Spleen (tissue), 7 donors: ENCODE data around the gene DCP1A.

ENCODE experiments used
- POLR2AphosphoS5 ChIP-seq, 3 donors: sonication (generic); formaldehyde crosslinking; IDR thresholded peaks; one replicate each; pipeline ENCODE4 v1.5.1; 2017; ENCODE audit warnings: antibody characterized with exemption in 3 of 3
- TF ChIP-seq, protein P1 (sequence below), 11 experiments: fragments of 200-600 bp in 7 of 11; fragments of 450-650 bp in 4 of 11; sonication (generic) in 4 of 11; IDR thresholded peaks in 8 of 11; conservative IDR thresholded peaks in 3 of 11; 1 replicate in 7 of 11; 2 replicates in 4 of 11; pipeline versions ENCODE4 v1.4.0 to v1.8.0; 2016 to 2021; ENCODE audit warnings: antibody characterized with exemption in 11 of 11, inconsistent platforms in 4 of 11, mild to moderate bottlenecking in 1 of 11
- donor health status: DM: no; HTN: no; CAD: no; lungs with moderate emphysema.
- donor health status: DM: no; HTN: no; CAD: no.
- donor health status: DM: no; HTN: no; CAD: no.

DNA sequence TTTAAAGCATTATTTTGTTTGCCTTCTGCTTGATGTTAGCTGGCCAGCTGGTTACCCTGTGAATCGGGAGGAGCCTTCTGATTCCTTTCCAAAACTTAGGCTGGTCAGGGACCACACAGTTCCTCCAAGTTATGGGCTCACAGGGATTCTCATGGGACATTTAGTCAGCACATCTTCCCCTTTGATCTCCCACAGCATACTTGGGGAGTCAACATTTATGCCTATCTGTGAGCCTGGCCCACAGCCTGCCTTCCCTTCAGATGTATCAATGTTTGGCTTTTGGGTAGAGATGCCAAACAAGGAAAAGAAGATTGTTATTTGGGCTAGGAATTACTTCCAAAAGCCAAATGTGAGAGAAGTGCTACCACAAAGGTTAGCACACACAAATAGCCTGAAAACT is 32.6 kb upstream of the DCP1A start:
- TF ChIP-seq, protein P1, sequence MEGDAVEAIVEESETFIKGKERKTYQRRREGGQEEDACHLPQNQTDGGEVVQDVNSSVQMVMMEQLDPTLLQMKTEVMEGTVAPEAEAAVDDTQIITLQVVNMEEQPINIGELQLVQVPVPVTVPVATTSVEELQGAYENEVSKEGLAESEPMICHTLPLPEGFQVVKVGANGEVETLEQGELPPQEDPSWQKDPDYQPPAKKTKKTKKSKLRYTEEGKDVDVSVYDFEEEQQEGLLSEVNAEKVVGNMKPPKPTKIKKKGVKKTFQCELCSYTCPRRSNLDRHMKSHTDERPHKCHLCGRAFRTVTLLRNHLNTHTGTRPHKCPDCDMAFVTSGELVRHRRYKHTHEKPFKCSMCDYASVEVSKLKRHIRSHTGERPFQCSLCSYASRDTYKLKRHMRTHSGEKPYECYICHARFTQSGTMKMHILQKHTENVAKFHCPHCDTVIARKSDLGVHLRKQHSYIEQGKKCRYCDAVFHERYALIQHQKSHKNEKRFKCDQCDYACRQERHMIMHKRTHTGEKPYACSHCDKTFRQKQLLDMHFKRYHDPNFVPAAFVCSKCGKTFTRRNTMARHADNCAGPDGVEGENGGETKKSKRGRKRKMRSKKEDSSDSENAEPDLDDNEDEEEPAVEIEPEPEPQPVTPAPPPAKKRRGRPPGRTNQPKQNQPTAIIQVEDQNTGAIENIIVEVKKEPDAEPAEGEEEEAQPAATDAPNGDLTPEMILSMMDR (IDR thresholded peaks at IDR 0.05 in 8 of 11, conservative IDR thresholded peaks at IDR 0.05 in 3 of 11): no peak
- no peak for TF ChIP-seq POLR2AphosphoS5 (IDR thresholded peaks at IDR 0.05)
